ENCODE data around the gene ERAP2.

ERAP2 gene

GRCh38 chr5:96883871-96884270, 7.6 kb downstream of the ERAP2 start:
- Histone ChIP-seq H4K20me1 (ENCODE audit: insufficient read depth, low read length) (no peaks in the 10 kb centered on the region), H3K4me3 (ENCODE audit: low read length) (no peak overlapping the region), H3K9ac (ENCODE audit: low read length) (no peak overlapping the region), H3K27me3 (replicated peaks; ENCODE audit: insufficient read depth, low read length) (no peaks in the 10 kb centered on the region), H3K4me1 (ENCODE audit: low read length) (peaks cover 22% of the 10 kb centered on the region), H3F3A (ENCODE audit: insufficient read depth, low read length) (peaks cover 14% of the 10 kb centered on the region), H2AFZ (ENCODE audit: low read length) (no peak overlapping the region), H3K9me2 (replicated peaks; ENCODE audit: insufficient read depth, low read length) (no peaks in the 10 kb centered on the region), H3K79me2 (ENCODE audit: low read length) (no peaks in the 10 kb centered on the region), H3K27ac (ENCODE audit: low read length) (no peak overlapping the region), H3K9me3 (replicated peaks; ENCODE audit: insufficient read depth, low read length) (no peaks in the 10 kb centered on the region), H3K36me3 (replicated peaks; ENCODE audit: insufficient read depth, low read length) (no peaks in the 10 kb centered on the region), H3K4me2 (ENCODE audit: low read depth, low read length) (no peak overlapping the region)
- no peak for DNase-seq
- TF ChIP-seq EZH2phosphoT487 (IDR thresholded peaks at IDR 0.05; ENCODE audit: low read length) (no peak), EZH2 (optimal IDR thresholded peaks at IDR 0.05; ENCODE audit: low read depth, low read length) (no peak)
- TF ChIP-seq, protein P1, sequence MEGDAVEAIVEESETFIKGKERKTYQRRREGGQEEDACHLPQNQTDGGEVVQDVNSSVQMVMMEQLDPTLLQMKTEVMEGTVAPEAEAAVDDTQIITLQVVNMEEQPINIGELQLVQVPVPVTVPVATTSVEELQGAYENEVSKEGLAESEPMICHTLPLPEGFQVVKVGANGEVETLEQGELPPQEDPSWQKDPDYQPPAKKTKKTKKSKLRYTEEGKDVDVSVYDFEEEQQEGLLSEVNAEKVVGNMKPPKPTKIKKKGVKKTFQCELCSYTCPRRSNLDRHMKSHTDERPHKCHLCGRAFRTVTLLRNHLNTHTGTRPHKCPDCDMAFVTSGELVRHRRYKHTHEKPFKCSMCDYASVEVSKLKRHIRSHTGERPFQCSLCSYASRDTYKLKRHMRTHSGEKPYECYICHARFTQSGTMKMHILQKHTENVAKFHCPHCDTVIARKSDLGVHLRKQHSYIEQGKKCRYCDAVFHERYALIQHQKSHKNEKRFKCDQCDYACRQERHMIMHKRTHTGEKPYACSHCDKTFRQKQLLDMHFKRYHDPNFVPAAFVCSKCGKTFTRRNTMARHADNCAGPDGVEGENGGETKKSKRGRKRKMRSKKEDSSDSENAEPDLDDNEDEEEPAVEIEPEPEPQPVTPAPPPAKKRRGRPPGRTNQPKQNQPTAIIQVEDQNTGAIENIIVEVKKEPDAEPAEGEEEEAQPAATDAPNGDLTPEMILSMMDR (IDR thresholded peaks at IDR 0.05; ENCODE audit: low read length), result no peak

DNA sequence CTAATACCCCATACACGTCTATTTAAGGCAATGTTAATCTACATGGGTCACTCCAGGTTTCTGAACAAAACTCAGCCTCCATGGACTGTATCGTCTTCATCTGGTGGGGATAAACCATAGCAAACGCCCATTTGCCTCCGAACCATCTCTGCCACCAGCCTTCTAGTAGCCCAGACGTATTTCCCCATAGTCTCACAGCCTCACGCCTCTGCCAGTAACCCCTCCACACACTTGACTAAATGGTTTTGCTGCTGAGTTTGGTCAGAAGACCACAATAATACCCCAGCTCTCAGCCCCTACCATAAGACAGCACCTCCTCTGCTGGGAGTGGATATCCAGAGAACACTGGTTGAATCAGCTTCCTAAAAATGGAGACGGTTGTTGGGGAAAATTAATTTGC, 8.7 kb downstream of the ERAP2 start:
- Histone ChIP-seq H3K36me3 (replicated peaks; ENCODE audit: insufficient read depth, low read length) (no peaks in the 10 kb centered on the region), H3K27ac (ENCODE audit: low read length) (peak overlapping the region; percentile 55; the same call in 1 of the 2 replicates), H4K20me1 (ENCODE audit: insufficient read depth, low read length) (no peaks in the 10 kb centered on the region), H3K9me2 (replicated peaks; ENCODE audit: insufficient read depth, low read length) (no peaks in the 10 kb centered on the region), H3F3A (ENCODE audit: insufficient read depth, low read length) (peaks cover 14% of the 10 kb centered on the region), H3K4me1 (ENCODE audit: low read length) (peaks cover 22% of the 10 kb centered on the region), H3K4me3 (ENCODE audit: low read length) (no peak overlapping the region), H3K9ac (ENCODE audit: low read length) (no peak overlapping the region), H3K4me2 (ENCODE audit: low read depth, low read length) (peak overlapping the region; percentile 39), H3K9me3 (replicated peaks; ENCODE audit: insufficient read depth, low read length) (no peaks in the 10 kb centered on the region), H2AFZ (ENCODE audit: low read length) (no peak overlapping the region), H3K27me3 (replicated peaks; ENCODE audit: insufficient read depth, low read length) (no peaks in the 10 kb centered on the region), H3K79me2 (ENCODE audit: low read length) (no peaks in the 10 kb centered on the region)
- TF ChIP-seq EZH2phosphoT487 (IDR thresholded peaks at IDR 0.05; ENCODE audit: low read length) (no peak), EZH2 (optimal IDR thresholded peaks at IDR 0.05; ENCODE audit: low read depth, low read length) (no peak)
- TF ChIP-seq, protein P1 (IDR thresholded peaks at IDR 0.05; ENCODE audit: low read length), result no peak
- no peak for DNase-seq

- DNase-seq, result peak; percentile 75
- Histone ChIP-seq H2AFZ (ENCODE audit: low read length) (no peak overlapping the region), H3K9me2 (replicated peaks; ENCODE audit: insufficient read depth, low read length) (no peaks in the 10 kb centered on the region), H3K79me2 (ENCODE audit: low read length) (no peaks in the 10 kb centered on the region), H3K4me1 (ENCODE audit: low read length) (peaks cover 22% of the 10 kb centered on the region), H4K20me1 (ENCODE audit: insufficient read depth, low read length) (no peaks in the 10 kb centered on the region), H3K27ac (ENCODE audit: low read length) (peak overlapping the region; percentile 55), H3K27me3 (replicated peaks; ENCODE audit: insufficient read depth, low read length) (no peaks in the 10 kb centered on the region), H3K9ac (ENCODE audit: low read length) (no peak overlapping the region), H3K4me2 (ENCODE audit: low read depth, low read length) (peak overlapping the region; percentile 39), H3K36me3 (replicated peaks; ENCODE audit: insufficient read depth, low read length) (no peaks in the 10 kb centered on the region), H3F3A (ENCODE audit: insufficient read depth, low read length) (peaks cover 14% of the 10 kb centered on the region), H3K4me3 (ENCODE audit: low read length) (no peak overlapping the region; the same call in 1 of the 2 replicates), H3K9me3 (replicated peaks; ENCODE audit: insufficient read depth, low read length) (no peaks in the 10 kb centered on the region)
- TF ChIP-seq EZH2phosphoT487 (IDR thresholded peaks at IDR 0.05; ENCODE audit: low read length), result no peak
- TF ChIP-seq, protein P1 (IDR thresholded peaks at IDR 0.05; ENCODE audit: low read length), result no peak
- TF ChIP-seq EZH2 (optimal IDR thresholded peaks at IDR 0.05; ENCODE audit: low read depth, low read length), result no peak
These were observed 9.4 kb downstream of the ERAP2 start for GRCh38 chr5:96885518-96886338.
